IPS-NIHi7 (cell line): ENCODE results near the gene NCKAP5.
A peak's percentile ranks its signal among the peaks of the same experiment; 100 is the strongest.

Experiments
- DNase-seq: peaks from one replicate; pipeline ENCODE4 v3.0.0; 2012; ENCODE audit warnings: mixed read lengths; ENCODE audit errors: extremely low spot score

The NCKAP5 gene

GRCh38 chr2:132668189-132668823 lies 900.0 kb downstream of the NCKAP5 start:
- DNase-seq = peak; percentile 69

GRCh38 chr2:132667706-132668105 lies 900.6 kb downstream of the NCKAP5 start:
- DNase-seq = no peak

GRCh38 chr2:132665401-132666140 lies 902.7 kb downstream of the NCKAP5 start:
- no peak for DNase-seq

- no peak for DNase-seq
Measured at GRCh38 chr2:132664096-132664495, 904.2 kb downstream of the NCKAP5 start.

GRCh38 chr2:132662732-132663131 lies 905.5 kb downstream of the NCKAP5 start:
- no peak for DNase-seq

GRCh38 chr2:132659331-132659730 lies 908.9 kb downstream of the NCKAP5 start:
- no peak for DNase-seq

GRCh38 chr2:132656266-132656975 lies 911.8 kb downstream of the NCKAP5 start:
- DNase-seq = no peak

- no peak for DNase-seq
Measured at GRCh38 chr2:132654968-132655367, 913.3 kb downstream of the NCKAP5 start.

- DNase-seq = no peak
Measured at GRCh38 chr2:132654335-132654734, 913.9 kb downstream of the NCKAP5 start.

- no peak for DNase-seq
Measured at GRCh38 chr2:132652474-132652873, 915.8 kb downstream of the NCKAP5 start.

- peak; percentile 53 for DNase-seq
Measured at GRCh38 chr2:132651115-132652045, 916.9 kb downstream of the NCKAP5 start.

GRCh38 chr2:132646540-132647108 lies 921.6 kb downstream of the NCKAP5 start:
- no peak for DNase-seq

- no peak for DNase-seq
Measured at GRCh38 chr2:132645722-132646539, 922.3 kb downstream of the NCKAP5 start.

- DNase-seq = no peak
Measured at GRCh38 chr2:132645176-132645575, 923.1 kb downstream of the NCKAP5 start.

GRCh38 chr2:132642415-132642814 lies 925.8 kb downstream of the NCKAP5 start:
- no peak for DNase-seq

- DNase-seq = no peak
Measured at GRCh38 chr2:132641819-132642218, 926.4 kb downstream of the NCKAP5 start.

GRCh38 chr2:132640116-132640515 lies 928.1 kb downstream of the NCKAP5 start:
- DNase-seq = no peak

- DNase-seq = no peak
Measured at GRCh38 chr2:132638313-132639040, 929.8 kb downstream of the NCKAP5 start.

GRCh38 chr2:132636346-132636745 lies 931.9 kb downstream of the NCKAP5 start:
- no peak for DNase-seq

- no peak for DNase-seq
Measured at GRCh38 chr2:132633635-132634034, 934.6 kb downstream of the NCKAP5 start.
